ENCODE measurements around the gene MMP23B.
"Not testable (repeated sequence)": the region's sequence is repeated elsewhere in the genome, so short reads cannot be mapped to it uniquely, and the experiment has no call there.

DNA sequence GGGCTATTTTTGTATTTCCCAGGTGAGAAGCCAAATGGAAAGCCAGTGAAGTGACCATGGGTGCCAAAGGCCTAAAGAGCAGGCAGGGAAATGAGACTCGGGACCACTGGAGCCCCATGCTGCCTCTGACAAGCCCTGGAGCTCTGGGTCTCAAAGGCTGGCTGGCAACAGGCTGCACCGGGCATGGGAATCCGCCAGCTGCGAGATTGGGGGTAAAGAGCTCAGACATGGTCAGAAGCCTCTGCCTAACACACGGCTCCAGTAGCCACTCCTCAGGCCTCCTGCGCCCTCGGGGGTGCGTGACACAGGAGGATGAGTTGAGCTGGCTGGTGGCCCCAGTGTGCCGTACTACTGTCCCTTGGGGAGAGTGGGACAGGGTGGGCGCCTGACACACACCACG lies 32.3 kb downstream of the MMP23B start:
- not testable (repeated sequence) for TF ChIP-seq EP300, POLR2A (IDR thresholded peaks at IDR 0.05)
- TF ChIP-seq, protein P1, sequence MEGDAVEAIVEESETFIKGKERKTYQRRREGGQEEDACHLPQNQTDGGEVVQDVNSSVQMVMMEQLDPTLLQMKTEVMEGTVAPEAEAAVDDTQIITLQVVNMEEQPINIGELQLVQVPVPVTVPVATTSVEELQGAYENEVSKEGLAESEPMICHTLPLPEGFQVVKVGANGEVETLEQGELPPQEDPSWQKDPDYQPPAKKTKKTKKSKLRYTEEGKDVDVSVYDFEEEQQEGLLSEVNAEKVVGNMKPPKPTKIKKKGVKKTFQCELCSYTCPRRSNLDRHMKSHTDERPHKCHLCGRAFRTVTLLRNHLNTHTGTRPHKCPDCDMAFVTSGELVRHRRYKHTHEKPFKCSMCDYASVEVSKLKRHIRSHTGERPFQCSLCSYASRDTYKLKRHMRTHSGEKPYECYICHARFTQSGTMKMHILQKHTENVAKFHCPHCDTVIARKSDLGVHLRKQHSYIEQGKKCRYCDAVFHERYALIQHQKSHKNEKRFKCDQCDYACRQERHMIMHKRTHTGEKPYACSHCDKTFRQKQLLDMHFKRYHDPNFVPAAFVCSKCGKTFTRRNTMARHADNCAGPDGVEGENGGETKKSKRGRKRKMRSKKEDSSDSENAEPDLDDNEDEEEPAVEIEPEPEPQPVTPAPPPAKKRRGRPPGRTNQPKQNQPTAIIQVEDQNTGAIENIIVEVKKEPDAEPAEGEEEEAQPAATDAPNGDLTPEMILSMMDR (IDR thresholded peaks at IDR 0.05) = not testable (repeated sequence)

All from ovary (tissue), 3 donors.